Measurements from ENCODE around the gene S100PBP.

- TF ChIP-seq, protein P1, sequence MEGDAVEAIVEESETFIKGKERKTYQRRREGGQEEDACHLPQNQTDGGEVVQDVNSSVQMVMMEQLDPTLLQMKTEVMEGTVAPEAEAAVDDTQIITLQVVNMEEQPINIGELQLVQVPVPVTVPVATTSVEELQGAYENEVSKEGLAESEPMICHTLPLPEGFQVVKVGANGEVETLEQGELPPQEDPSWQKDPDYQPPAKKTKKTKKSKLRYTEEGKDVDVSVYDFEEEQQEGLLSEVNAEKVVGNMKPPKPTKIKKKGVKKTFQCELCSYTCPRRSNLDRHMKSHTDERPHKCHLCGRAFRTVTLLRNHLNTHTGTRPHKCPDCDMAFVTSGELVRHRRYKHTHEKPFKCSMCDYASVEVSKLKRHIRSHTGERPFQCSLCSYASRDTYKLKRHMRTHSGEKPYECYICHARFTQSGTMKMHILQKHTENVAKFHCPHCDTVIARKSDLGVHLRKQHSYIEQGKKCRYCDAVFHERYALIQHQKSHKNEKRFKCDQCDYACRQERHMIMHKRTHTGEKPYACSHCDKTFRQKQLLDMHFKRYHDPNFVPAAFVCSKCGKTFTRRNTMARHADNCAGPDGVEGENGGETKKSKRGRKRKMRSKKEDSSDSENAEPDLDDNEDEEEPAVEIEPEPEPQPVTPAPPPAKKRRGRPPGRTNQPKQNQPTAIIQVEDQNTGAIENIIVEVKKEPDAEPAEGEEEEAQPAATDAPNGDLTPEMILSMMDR (IDR thresholded peaks at IDR 0.05): peak in 2 of 4 experiments; percentile 43 to 55
- TF ChIP-seq POLR2A (IDR thresholded peaks at IDR 0.05): no peak
- TF ChIP-seq POLR2AphosphoS5 (IDR thresholded peaks at IDR 0.05): no peak
- TF ChIP-seq EP300 (IDR thresholded peaks at IDR 0.05): no peak
Measured at GRCh38 chr1:32892368-32893197, 75.1 kb downstream of the S100PBP start.
